Left ventricle myocardium superior (tissue), 1 donor: ENCODE results near the gene JPT2. TPM values are rescaled to one million over a fixed set of nuclear protein-coding genes. Genes with fewer than 3 reads are reported as not detected.

Source experiments
- ATAC-seq: fragments of 200-7000 bp; cut with Tn5 transposase; one replicate; pipeline ENCODE4 v1.9.1; 2020; ENCODE audit warnings: mild to moderate bottlenecking, moderate library complexity
- DNase-seq: peaks from one replicate; pipeline ENCODE4 v3.0.0-alpha.2; 2020
- intact Hi-C: fragments of 100-400 bp; cut with micrococcal nuclease; formaldehyde crosslinking; loops from one replicate; pipeline ENCODE4 v1.11.0; 2022
- total RNA-seq: library from RNA; stranded (reverse); fragmentation: NEBNext Ultra II Directional; extraction: Animal tissue kit (Norgen Biotek cat#: 25700); gene quantifications from one replicate; pipeline ENCODE4 v1.2.1, GENCODE V29; 2021
- donor health status: DM: no; HTN: yes; CAD: no; lungs with severe emphysema.

JPT2 gene
- total RNA-seq, 1 donor from 2014 or later, result 41.6 TPM

GRCh38 chr16:1670866-1671265, 7.2 kb upstream of the JPT2 start:
- DNase-seq (no peak), ATAC-seq (no peak)
- intact Hi-C loops, result no loop called here

DNA sequence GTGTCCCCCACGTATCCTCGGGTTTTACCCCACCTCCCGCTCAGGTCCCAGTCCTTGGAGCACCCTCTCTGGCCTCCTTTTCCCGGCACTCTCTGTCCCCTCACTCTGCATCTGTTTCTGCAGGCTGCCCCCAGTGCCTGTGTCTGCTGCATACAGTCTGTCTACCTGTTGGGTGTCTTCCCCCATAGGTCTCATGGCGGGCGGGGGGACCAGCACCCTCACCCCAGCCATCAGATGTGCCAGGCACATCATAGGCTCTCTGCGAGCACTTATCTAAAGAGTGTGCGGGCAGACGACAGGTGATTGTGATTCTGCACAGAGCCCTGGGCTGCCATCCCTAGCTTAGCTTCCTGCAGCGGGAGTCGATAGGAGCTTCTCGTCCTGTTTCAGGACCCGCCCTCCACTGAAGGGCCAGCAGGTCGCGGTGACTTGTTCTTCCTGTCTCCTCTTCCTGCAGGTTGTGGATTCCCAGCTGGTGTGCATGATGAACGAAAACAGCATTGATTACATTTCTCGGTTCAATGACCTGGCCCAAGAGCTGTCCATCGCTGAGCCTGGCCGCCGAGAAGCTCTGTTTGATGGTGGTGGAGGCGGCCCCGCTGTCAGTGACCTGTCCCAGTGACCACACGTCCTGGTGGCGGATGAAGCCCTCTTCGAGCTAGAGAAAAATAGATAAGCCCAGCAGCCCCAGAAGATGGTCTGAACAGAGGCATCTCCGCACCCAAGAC, 4.5 kb upstream of the JPT2 start:
- DNase-seq (no peak), ATAC-seq (no peak)
- intact Hi-C loops, result no loop called here

DNA sequence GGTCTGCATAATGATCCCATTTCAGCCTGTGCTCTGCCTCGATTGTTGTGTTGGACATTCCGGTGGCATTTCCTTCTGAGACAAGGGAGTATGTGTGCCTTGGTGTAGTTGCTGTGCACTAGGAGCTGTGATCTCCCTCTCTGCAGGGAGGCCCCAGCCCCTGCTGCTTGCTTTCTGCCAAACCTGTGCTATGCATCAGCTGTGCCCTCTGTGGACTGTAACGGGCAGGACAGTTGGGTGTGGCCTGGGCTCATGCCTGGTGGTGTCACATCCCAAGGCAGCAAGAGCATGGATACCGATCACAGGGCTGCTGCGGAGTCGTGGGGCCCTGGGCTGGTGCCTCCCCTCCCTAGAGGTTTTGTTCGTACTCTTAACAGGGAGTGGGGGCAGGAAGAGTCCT, 3.8 kb upstream of the JPT2 start:
- ATAC-seq, result no peak
- intact Hi-C loops, result no loop called here
- no peak for DNase-seq

GRCh38 chr16:1674751-1675664, 3.1 kb upstream of the JPT2 start:
- DNase-seq (no peak), ATAC-seq (no peak)
- intact Hi-C loops, result no loop called here

GRCh38 chr16:1676661-1677060, 1.4 kb upstream of the JPT2 start:
- intact Hi-C loops, result no loop called here
- ATAC-seq, result no peak
- DNase-seq, result no peak

- no peak for DNase-seq
- intact Hi-C loops, result no loop called here
- no peak for ATAC-seq
Measured at GRCh38 chr16:1677339-1677738, 740 bp upstream of the JPT2 start.

GRCh38 chr16:1678500-1679098, 520 bp downstream of the JPT2 start:
- ATAC-seq (peak; percentile 42), DNase-seq (peak; percentile 60)
- intact Hi-C loops, result no loop called here

- ATAC-seq (no peak), DNase-seq (no peak)
- intact Hi-C loops, result no loop called here
Measured at GRCh38 chr16:1680361-1680760, 2.3 kb downstream of the JPT2 start.

DNA sequence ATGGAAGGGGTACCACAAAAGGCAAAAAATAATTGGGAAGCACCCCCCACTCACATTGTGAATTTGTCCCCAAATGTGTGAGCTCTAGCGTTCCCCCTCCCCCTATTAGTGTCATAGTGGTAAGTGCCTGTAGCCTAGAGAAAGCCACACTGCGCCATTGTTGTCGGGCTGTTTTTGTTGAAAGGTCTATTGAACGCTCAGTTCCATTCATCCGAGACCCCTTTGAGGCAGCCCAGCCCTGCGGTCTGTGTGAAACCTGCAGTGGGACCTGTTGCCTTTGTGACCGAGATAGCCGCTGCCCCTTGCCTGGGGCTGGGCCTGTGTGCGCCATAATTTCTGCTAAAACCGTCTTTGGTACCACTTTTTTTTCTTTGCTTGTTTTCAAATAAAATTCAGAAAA, 3.0 kb downstream of the JPT2 start:
- intact Hi-C loops, result no loop called here
- no peak for ATAC-seq
- no peak for DNase-seq

DNA sequence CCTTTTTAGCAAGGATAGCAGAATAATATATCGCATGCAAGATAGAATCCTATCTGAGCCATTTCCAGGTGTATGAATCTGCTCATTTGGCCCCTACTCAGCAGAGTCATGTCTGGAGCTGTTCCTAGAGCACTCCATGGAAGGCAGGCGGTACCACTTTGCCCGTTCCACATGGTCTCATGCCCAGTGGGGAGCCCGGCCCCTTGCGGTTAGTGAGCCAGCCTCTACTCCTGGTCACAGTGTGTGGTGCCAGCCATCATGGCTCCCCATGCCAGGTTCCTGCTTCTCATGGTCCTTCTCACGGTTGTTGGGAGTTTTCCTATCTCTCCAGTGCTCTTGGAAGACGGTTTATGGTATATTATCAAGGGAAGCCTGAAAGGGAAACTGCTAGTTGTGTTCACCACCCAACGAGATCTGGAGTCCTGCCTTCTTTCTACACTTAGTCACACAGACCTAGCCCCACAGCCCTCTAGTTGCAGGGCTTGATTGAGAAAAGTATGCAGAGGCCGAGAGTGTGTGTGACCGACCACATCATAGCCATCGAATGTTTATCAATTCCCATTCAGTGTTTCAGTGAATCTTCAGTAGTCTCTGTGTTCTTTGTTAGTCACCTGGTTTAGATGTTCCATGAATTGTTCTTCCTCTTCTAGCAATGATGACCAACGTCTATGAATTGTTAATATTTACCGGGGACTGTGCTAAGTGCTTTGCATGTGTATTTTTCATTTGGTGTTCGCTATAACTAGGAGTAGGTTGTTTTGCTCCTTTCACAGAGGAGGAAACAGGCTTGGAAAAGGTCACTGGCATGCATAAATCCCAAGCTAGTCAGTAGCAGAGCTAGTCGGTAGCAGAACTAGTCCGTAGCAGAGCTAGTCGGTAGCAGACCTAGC, 9.6 kb downstream of the JPT2 start:
- intact Hi-C loops, result no loop called here
- ATAC-seq, result peak; percentile 58

DNA sequence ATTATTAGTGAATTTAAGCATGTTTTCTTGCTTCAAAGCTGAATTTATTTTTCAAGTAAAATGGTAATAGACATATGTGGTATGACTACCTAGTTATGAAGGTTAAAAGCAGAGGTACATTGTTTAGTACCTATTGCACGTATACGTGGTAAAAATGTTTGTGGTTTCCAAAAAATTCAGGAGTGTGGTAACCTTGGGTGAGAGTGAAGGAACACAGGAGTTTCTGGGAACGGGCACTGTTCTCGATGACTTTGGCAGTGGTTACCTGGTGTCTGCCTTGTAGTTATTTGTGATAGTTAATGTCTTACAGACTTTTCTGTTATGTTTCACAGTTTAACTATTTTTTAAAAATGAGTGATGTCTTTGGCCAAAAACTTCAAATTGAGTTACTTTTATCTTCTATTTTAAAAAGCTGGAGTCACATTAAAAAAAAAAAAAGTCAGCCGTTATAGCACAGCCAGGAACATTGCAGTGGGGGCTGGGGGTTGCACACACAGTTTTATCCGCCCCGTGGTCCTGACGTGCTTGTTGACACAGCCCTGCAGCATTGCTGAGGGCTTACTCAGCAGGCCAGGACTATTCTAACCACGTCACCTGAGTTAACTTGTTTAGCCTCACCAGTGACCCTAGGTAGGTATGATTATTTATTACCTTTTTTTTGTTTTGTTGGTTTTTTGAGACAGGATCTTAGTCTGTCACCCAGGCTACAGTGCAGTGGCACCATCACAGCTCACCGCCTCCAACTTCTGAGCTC, 10.9 kb downstream of the JPT2 start:
- ATAC-seq (peak; percentile 77), DNase-seq (no peak)
- intact Hi-C loops, result no loop called here

More for the DNA sequence above, 9.6 kb downstream of the JPT2 start:
- no peak for DNase-seq

GRCh38 chr16:1689853-1690252, 11.8 kb downstream of the JPT2 start:
- DNase-seq, result no peak
- intact Hi-C loops, result no loop called here
- no peak for ATAC-seq

DNA sequence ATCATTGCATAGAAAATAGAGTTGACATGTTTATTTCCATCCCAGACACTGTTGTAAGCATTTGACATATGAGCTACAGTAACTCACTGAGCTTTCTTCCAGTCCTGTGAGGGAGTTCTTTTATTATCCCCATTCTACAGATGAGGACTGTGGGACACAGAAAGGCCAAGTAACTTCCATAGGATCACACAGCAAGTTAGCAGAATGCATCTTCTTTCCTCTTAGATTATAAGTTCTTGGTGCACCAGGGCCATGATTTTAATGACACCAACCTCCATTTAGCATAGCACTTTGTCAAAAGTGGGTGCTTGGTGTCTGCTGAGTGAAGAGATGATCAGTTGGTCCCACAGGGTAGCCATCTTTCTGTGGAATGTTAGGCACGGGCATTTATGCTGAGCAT, 12.7 kb downstream of the JPT2 start:
- intact Hi-C loops, result no loop called here
- no peak for DNase-seq
- ATAC-seq, result no peak

DNA sequence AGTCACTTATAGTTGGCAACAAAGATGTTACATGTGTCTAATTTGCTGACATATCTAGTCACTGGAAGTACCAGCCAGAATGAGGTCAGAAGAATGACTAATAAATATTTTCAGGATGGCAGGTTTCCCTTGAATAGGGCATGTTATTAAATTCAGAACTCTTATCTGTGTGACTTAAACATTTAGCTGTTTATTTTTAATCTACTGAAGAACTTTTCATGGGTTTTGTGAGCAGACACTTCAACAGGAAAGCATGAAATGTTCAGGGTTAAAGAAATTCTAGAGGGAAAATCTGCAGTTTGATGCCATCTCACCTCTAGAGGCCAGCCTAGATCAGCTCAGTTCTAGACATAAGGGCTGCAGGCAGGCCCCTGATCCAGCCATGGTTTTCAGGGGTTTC, 13.2 kb downstream of the JPT2 start:
- intact Hi-C loops, result no loop called here
- ATAC-seq (peak; percentile 59), DNase-seq (no peak)

GRCh38 chr16:1691956-1692355, 13.9 kb downstream of the JPT2 start:
- ATAC-seq (no peak), DNase-seq (no peak)
- intact Hi-C loops, result no loop called here

DNA sequence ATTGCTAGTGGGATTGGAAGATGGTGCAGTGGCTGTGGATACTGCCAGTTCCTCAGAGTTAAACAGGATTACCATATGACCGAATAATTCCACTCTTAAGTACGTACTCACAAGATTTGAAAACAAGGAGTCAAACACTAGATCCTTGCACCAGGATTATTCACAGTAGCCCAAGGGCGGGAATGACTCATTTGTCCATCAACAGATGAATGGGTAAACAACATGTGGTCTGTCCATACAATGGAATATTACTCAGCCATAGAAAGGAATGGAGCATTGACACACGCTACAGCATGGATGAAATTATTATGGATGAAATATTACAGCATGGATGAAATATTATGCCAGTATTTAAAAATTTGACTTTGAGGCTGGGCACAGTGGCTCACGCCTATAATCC, 18.8 kb downstream of the JPT2 start:
- intact Hi-C loops, result no loop called here
- DNase-seq (no peak), ATAC-seq (no peak)

GRCh38 chr16:1698680-1699079, 20.6 kb downstream of the JPT2 start:
- intact Hi-C loops, result no loop called here
- no peak for DNase-seq
- ATAC-seq, result no peak

GRCh38 chr16:1700246-1700645, 22.2 kb downstream of the JPT2 start:
- DNase-seq, result no peak
- ATAC-seq, result no peak
- intact Hi-C loops, result no loop called here
